HG02763 (cell line): ENCODE measurements around the gene HLCS.

Source experiments
- ATAC-seq: cut with Tn5 transposase; IDR thresholded peaks from one replicate; pipeline ENCODE4 v1.9.1; 2021; ENCODE audit warnings: mild to moderate bottlenecking, moderate library complexity; ENCODE audit not compliant: unreplicated experiment

HLCS gene

DNA sequence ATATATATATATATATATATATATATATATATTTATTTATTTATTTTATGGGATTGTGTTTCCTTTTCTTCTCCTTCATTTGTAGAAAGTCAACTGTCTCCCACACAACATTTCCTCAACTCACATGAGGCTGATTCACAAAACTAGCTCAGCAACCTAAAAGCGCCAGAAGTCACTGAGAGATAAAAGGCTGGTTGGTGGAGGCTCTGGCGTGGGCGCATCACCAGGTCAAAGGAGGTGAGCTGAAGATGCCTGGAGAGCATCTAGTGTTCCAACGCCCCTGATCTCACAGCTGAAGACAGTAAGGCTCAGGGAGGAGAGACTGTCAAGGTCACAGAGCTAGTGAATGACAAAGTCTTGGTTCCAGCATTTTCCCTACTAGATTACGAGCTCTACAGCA lies 78.0 kb downstream of the HLCS start:
- ATAC-seq = no peak

DNA sequence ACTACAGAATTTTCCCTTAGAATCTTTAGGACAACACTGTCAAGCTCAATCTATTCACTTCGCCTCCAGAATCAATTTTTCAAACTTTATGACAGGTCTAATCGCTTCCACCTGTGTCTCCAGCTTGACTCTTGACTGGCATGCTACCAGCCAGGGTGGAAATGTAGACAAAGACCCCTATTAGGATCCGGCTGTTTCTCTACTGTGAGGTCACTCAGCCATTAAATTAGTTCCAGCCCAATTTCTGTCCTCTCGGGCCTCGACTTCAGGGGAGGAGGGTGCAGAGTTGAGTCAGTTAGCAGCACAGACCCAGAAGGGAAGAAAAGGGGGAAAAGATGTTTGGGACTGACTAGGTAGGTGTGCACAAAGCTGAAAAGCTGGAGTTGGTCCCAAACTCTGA lies 78.5 kb downstream of the HLCS start:
- ATAC-seq = no peak

GRCh38 chr21:36883532-36884486 lies 82.7 kb downstream of the HLCS start:
- ATAC-seq = no peak

- no peak for ATAC-seq
Observed at GRCh38 chr21:36882776-36883175, 83.7 kb downstream of the HLCS start.

GRCh38 chr21:36881228-36881627 lies 85.2 kb downstream of the HLCS start:
- ATAC-seq = no peak

DNA sequence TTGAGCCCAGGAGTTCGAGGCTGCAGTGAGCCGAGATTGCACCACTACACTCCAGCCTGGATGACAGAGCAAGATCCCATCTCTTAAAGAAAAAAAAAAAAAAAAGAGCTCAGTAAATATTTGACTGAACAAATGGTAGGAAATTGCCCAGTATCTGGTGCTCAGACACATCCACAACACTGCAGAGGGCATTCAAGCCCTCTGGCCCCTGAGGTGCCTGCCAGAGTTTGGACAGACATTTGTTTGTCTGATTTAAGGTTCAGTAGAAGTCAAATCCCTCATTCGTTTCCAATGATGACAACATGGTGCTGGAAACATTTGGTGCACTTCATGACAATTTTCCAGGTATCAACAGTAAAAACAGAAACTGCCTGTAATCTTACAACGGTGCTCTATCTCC lies 86.6 kb downstream of the HLCS start:
- ATAC-seq = no peak

DNA sequence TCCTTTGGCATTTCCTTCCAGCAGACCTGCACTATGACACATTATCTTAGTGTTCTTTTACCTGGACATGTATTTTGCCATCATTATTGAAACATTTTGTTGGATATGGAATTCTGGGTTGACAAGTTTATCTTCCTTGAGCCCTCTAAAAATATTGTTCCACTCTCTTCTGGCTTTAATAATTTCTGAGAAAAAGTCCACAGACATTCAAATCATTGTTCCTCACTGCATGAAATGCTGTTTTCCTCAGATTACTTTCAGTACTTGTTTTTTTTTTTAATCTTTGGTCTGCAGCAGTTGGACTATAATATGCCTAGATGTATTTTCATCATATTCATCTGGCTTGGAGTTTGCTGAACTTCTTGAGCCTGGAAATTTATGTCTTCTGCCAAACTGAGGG lies 88.7 kb downstream of the HLCS start:
- ATAC-seq = no peak

DNA sequence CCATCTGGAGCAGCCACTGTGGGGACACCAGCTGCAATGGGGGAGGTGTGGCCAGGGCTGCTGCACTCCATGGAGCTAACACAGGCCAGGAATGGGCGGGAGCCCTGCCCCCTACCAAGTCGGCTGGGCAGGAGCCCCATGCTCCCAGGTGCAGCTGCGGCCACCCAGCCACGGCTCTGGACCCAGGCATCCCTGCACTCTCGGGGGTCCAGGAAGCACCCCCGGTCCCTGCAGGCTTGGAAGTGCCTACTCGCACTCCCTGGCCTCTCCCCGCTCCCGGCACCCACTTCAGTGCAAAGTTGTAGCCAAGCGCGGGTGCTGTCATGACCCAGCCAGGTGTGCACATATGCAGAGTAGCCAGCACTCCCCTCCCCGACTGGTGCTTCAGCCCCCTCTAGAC lies 91.8 kb downstream of the HLCS start:
- no peak for ATAC-seq

DNA sequence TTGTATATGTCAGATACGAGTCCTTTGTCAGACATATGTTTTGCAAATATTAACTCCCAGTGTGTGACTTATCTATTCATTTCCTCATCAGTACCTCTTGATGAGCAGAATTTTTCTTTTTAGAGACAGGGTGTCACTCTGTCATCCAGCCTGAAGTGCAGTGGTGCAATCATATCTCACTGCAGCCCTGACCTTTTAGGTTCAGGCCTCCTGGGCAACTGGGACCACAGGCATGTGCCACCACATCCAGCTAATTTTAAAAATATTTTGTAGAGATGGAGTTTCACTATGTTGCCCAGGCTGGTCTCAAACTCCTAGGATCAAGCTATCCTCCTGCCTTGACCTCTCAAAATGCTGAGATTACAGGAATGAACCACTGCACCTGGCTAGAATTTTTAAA lies 93.0 kb downstream of the HLCS start:
- no peak for ATAC-seq

GRCh38 chr21:36867291-36867905 lies 99.1 kb downstream of the HLCS start:
- ATAC-seq = no peak

- ATAC-seq = no peak
Observed at GRCh38 chr21:36866419-36866818, 100.0 kb downstream of the HLCS start.

DNA sequence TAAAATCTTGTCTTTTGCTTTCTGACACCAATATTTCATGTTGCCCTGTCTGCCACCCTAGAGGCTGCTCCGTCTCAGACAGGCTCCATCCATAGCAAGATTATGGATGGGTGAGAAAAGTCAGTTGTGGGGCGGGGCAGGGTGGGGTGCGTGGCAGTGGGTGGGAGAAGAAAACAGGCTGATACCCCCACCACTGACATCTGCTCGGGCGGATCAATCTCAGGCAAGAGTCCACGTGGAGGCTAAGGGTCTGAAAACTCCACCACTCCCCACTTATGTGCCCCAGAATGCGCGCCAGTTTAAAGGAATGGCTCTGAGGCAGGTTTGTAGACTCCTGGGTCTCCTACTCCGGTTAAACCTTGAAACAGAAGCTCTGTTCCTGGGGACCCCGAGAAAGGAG lies 101.5 kb downstream of the HLCS start:
- no peak for ATAC-seq

- no peak for ATAC-seq
Observed at GRCh38 chr21:36863260-36863659, 103.2 kb downstream of the HLCS start.

DNA sequence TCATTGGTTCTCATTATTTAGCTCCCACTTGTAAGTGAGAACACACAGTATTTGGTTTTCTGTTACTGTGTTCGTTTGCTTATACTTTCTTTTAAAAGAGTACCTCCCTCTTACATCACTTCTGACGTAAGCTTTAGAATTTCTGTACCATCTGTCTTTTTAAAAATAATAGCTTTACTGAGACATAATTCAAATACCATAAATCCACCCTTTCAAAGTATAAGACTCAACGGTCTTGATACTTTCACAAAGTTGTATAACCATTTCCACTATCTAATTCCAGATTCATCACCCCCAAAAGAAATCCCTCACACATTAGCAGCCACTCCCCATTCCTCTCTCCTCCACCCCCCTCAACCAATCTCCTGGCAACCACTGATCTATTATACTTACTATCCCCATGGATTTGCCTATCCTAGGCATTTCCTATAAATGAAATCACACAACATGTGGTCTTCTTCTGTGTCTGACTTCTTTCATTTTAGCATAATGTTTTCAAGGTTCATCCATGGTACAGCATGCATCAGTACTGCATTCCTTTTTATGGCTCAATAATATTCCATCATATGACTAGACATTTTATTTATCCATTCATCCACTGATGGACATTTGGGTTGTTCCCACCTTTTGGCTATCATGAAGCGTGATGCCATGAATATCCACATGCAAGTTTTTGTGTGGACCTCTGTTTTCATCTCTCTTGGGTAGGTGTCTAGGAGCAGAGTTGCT lies 104.7 kb downstream of the HLCS start:
- ATAC-seq = no peak

DNA sequence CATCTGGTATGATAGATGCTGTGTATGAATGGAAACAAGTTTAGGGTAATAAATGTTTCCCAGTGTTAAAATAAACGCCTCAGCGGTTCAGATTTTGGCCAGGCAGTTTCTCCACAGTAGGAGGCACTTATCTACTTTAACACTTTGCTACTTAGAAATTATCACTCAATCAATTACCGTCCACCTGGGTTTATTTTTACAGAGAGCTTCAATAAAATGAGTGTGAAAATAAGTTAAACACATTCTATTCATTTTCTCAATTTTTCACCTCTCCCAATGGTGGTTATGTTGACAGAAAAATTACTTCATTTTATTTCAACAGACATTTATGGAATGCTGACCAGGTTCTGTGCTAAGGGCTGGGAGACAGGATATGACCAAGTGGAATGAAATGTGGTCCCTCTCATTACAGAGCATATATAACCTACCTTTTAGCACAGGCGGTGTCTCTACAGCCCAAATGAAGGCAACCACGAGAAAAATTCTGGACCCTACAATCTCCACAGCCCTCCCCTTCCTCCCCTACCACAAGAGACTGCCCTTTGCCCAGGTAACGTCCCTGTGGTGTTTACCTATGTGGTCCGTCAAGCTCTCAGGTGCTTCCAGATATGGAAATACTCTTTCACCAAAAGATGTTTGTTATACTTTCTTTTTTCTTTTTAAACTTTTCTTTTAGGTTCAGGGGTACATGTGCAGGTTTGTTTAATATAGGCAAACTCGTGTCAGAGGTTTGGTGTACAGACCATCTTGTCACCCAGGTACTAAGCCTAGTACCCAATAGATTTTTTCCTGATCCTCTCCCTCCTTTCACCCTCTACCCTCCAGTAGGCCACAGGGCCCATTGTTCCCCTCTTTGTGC lies 105.5 kb downstream of the HLCS start:
- no peak for ATAC-seq

DNA sequence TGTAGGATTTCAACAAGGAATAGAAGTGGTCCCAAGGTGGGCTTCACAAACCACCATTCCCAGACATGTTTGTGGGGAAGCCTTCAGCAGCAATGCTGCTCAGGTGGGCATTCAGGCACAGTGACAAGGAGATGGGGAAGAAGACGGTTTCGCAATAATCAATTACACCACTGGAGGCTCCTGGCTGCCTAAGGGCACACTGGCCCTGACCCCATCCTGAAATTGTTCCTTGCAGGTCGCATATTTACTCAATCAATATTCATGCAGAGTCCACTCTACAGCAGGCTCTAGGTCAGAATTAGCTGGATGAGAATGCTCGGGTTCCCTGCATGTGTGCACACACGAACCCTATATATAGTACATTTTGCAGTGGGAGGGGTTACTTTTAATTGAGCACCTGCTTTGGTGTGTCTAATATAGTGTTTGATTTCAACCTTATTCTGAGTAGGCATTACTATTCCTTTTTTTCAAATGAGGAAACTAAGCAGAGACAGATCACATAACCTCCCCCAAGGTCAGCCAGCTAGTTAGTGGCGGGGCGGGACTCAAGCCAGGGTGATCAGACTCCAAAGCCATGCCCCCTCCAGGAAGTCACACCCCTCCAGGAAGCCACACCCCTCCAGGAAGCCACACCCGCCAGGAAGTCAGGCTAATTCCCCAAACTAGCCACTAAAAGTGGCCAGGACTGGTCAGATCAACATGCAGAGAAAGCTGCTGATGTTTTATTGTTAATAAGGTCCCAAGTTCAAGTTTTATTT lies 106.5 kb downstream of the HLCS start:
- ATAC-seq = no peak

DNA sequence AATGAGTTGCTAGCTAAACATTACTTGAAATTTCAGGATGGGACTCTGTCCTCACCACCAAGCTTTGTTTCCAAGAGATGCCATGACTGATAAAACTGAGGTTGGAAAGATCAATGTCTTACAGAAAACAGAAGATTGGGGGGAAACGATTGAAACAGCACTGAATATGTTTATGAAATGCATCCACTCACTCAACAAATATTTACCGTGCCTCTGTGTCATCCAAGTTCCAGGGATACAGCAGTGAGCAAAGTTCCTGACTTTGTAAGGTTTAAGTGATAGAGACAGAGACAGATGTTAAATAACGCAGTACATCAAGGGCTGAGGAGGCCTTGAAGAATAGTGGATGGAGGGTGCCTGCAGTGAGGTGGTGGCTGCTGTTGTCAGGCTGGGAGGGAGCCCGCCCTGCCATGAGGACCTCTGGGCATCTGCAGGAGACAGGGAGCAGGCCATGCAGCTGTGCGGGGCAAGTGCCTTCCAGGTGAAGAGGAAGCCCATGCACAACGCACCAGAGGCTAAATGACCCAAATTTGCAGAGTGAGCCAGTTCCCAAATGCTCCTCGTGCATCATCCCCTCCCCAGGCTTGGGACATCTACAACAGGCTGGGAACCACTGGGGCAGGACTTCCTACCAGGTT lies 108.0 kb downstream of the HLCS start:
- ATAC-seq = no peak

- ATAC-seq = no peak
Observed at GRCh38 chr21:36856643-36857042, 109.8 kb downstream of the HLCS start.

DNA sequence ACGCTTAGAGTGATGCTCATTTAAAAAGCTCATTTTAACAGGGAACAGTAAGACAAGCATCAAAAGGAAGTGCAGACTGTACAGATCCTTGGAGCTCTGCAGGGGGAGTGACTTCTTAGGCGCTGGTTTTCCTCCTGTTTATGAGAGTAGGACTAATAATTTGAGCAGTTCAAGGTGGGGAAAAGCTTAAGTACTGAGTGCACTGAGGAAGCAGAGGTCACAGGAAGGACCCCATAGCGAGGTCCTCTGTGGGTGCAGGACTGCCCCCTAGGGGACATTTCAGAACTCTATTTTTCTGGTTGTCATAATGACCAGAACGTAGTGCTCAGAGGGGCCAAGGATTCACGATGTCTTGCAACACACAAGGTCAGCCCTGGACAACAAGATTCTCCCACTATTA lies 112.1 kb downstream of the HLCS start:
- ATAC-seq = no peak

DNA sequence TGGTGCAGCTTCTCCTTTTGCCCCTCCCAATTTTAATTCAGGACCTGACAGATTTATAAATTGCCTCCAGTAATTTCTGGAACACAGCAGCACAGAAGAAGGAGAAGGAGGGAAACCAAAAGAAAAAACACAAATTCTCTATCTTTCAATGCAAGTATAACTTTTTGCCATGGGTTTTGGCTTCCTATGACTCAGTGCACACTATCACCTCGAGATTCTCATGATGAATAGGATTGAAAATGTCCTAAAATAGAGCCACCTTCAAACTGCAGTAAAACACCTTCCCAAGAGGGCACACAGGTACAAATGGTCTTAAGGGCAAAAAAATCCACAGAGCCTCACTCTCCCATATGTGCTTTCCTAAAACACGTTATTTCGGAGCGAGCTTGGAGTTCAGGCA lies 113.6 kb downstream of the HLCS start:
- ATAC-seq = no peak
